Mammary epithelial cell (primary cell): ENCODE data around the gene CEP295NL.

Source experiments
- EZH2 ChIP-seq: IDR thresholded peaks from 2 replicates; pipeline ENCODE4 v1.6.1; 2012; ENCODE audit warnings: low read length, inconsistent platforms, borderline replicate concordance
- TF ChIP-seq, protein P1 (sequence below), 2 donors: IDR thresholded peaks in 1 of 2; conservative IDR thresholded peaks in 1 of 2; 2 replicates each; pipeline ENCODE4 v1.5.1; 2011 to 2012; ENCODE audit warnings: inconsistent platforms in 2 of 2, low read length in 2 of 2, mild to moderate bottlenecking in 2 of 2, control low read depth in 1 of 2, low read depth in 1 of 2; ENCODE audit not compliant: insufficient read depth in 1 of 2; ENCODE audit errors: extremely low read depth in 1 of 2

GRCh38 chr17:78876094-78876597 is 26.9 kb downstream of the CEP295NL start:
- TF ChIP-seq, protein P1, sequence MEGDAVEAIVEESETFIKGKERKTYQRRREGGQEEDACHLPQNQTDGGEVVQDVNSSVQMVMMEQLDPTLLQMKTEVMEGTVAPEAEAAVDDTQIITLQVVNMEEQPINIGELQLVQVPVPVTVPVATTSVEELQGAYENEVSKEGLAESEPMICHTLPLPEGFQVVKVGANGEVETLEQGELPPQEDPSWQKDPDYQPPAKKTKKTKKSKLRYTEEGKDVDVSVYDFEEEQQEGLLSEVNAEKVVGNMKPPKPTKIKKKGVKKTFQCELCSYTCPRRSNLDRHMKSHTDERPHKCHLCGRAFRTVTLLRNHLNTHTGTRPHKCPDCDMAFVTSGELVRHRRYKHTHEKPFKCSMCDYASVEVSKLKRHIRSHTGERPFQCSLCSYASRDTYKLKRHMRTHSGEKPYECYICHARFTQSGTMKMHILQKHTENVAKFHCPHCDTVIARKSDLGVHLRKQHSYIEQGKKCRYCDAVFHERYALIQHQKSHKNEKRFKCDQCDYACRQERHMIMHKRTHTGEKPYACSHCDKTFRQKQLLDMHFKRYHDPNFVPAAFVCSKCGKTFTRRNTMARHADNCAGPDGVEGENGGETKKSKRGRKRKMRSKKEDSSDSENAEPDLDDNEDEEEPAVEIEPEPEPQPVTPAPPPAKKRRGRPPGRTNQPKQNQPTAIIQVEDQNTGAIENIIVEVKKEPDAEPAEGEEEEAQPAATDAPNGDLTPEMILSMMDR (conservative IDR thresholded peaks at IDR 0.05 in 1 of 2, IDR thresholded peaks at IDR 0.05 in 1 of 2; ENCODE audit: extremely low read depth in 1 of 2, insufficient read depth in 1 of 2, low read depth in 1 of 2, low read length in 2 of 2): no peak
- no peak for TF ChIP-seq EZH2
